Panc1 (cell line): ENCODE data around the gene NRP2. TPM values are rescaled to one million over a fixed set of nuclear protein-coding genes. Genes with fewer than 3 reads are reported as not detected.

Experiments
- ATAC-seq: fragments of 200-7000 bp; cut with Tn5 transposase; 2 replicates; pipeline ENCODE4 v1.9.1; 2020; ENCODE audit warnings: mild to moderate bottlenecking, moderate library complexity
- BruUV-seq: library from RNA; stranded (reverse); fragments of 400-500 nt; replicated peaks from 2 replicates; lab custom pipeline; 2021; lab: Mats Ljungman, UMichigan
- CTCF ChIA-PET: fragments of 300-600 bp; sonication (Branson Sonifier 250); formaldehyde crosslinking; loops from one replicate; lab custom pipeline; 2022; ENCODE audit warnings: antibody characterized with exemption; lab: Charles Lee
- POLR2A ChIA-PET: fragments of 300-600 bp; sonication (Branson Sonifier 250); formaldehyde crosslinking; loops from one replicate; lab custom pipeline; 2022; ENCODE audit warnings: antibody characterized with exemption; lab: Charles Lee
- DNase-seq: peaks from one replicate; pipeline ENCODE4 v3.0.0-alpha.2; 2010; ENCODE audit warnings: low read depth, low spot score
- H3K27ac ChIP-seq: 2 replicates; pipeline ENCODE4 v1.5.1; 2011; ENCODE audit warnings: mild to moderate bottlenecking, low read length, inconsistent platforms
- H3K27me3 ChIP-seq: fragments of 200-500 bp; sonication (Bioruptor generic); 2 replicates; pipeline ENCODE4 v1.6.0; 2014; ENCODE audit warnings: low read length, inconsistent platforms; ENCODE audit not compliant: control insufficient read depth, insufficient read depth
- H3K36me3 ChIP-seq: fragments of 200-500 bp; sonication (Bioruptor generic); 2 replicates; pipeline ENCODE4 v1.5.1; 2014; ENCODE audit warnings: inconsistent platforms, mild to moderate bottlenecking, low read length, moderate library complexity; ENCODE audit not compliant: control insufficient read depth, insufficient read depth
- H3K4me1 ChIP-seq: 2 replicates; pipeline ENCODE4 v1.5.1; 2011; ENCODE audit warnings: inconsistent platforms, mild to moderate bottlenecking, low read length, moderate library complexity; ENCODE audit not compliant: control insufficient read depth, insufficient read depth
- H3K4me3 ChIP-seq, 2 experiments: 2 replicates each; pipeline ENCODE4 v1.5.1; 2011 to 2012; ENCODE audit warnings: low read depth in 2 of 2, low read length in 2 of 2, mild to moderate bottlenecking in 2 of 2, inconsistent platforms in 1 of 2, moderate library complexity in 1 of 2
- H3K9me3 ChIP-seq: fragments of 200-500 bp; sonication (Bioruptor generic); 2 replicates; pipeline ENCODE4 v1.5.1; 2014; ENCODE audit warnings: low read depth, mild to moderate bottlenecking, inconsistent platforms, low read length, moderate library complexity; ENCODE audit not compliant: control insufficient read depth, insufficient read depth
- CTCF ChIP-seq: fragments of 450-650 bp; IDR thresholded peaks from 2 replicates; pipeline ENCODE4 v1.5.1; 2017; ENCODE audit warnings: mild to moderate bottlenecking
- POLR2AphosphoS5 ChIP-seq: IDR thresholded peaks from 2 replicates; pipeline ENCODE4 v1.6.1; 2012; ENCODE audit warnings: mild to moderate bottlenecking, low read depth, low read length, moderate library complexity
- REST ChIP-seq, 2 experiments: IDR thresholded peaks; 2 replicates each; pipeline ENCODE4 v1.6.1; 2011 to 2012; ENCODE audit warnings: low read depth in 2 of 2, control low read depth in 1 of 2, low read length in 1 of 2, mild to moderate bottlenecking in 1 of 2, moderate library complexity in 1 of 2; ENCODE audit not compliant: insufficient read depth in 1 of 2
- SIN3A ChIP-seq: IDR thresholded peaks from 2 replicates; pipeline ENCODE4 v1.6.1; 2012; ENCODE audit warnings: low read depth, mild to moderate bottlenecking, low read length, moderate library complexity, borderline replicate concordance; ENCODE audit not compliant: insufficient read depth
- TCF7L2 ChIP-seq: IDR thresholded peaks from 2 replicates; pipeline ENCODE4 v1.6.1; 2011; ENCODE audit warnings: mild to moderate bottlenecking, low read depth, low read length, inconsistent platforms
- in situ Hi-C: cut with HindIII; loops from 2 replicates; pipeline ENCODE4 v1.10.0; 2016; ENCODE audit warnings: low sequenced_read_pairs, low pct_unique_long_range_greater_than_20kb
- intact Hi-C: fragments of 100-400 bp; cut with micrococcal nuclease; formaldehyde crosslinking; loops from one replicate; pipeline ENCODE4 v1.10.0; 2022; ENCODE audit not compliant: unreplicated experiment
- total RNA-seq: library from RNA; stranded (reverse); gene quantifications from one replicate; pipeline ENCODE4 v1.2.1, GENCODE V29; 2021; ENCODE audit not compliant: unreplicated experiment

NRP2 gene
- total RNA-seq, 1 experiment from 2014 or later = 6.7 TPM

DNA sequence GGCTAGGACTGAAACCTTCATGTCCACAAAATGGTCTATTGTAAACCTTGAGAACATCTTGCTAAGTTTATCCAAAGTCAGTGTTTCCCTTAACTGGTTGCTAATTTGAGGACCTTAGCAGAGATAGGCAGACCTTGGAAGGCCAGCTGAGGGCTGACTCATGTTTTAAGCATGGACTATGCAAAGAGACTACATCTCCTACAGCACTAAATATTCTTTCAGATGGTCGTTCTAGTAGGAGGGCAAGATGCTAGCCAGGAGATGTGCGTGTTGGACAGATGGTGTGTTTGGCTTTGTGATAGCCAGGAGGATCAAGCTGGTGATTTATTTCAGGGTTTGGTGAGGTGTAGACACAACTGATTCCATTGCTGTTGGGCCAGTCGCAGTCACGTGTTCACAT, 75.8 kb downstream of the NRP2 start:
- no peak overlapping the region for H3K27ac ChIP-seq
- POLR2A ChIA-PET = no interaction called here

DNA sequence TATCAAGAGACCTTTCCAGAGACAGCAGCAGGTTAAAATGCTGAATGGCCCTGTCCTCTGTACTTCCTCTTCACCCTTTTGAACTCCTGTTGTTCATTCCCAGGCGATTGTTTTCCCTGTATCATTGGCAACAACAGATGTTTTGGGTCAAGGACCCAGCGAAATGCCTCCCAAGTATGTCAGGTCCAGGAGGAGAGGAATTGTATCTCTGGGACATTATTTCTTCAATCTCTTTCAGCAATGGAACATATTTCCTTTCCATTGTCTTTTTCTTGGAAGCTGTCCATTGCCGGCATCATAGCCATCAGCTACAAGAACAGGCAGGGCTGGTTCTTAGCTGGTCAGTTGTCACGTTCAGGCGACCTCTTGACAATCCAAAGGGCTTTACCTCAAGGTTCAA, 76.2 kb downstream of the NRP2 start:
- Histone ChIP-seq H3K36me3 (no peaks in the 10 kb centered on the region), H3K27me3 (0 out of 2 replicates have a peak, but pooled peaks cover 2% of the 10 kb centered on the region), H3K4me1 (no peaks in the 10 kb centered on the region), H3K4me3 (no peak overlapping the region), H3K9me3 (no peaks in the 10 kb centered on the region), H3K27ac (no peak overlapping the region)
- intact Hi-C loops = no loop called here
- BruUV-seq = no TSS peak
- no peak for ATAC-seq
- no peak for DNase-seq
- CTCF ChIA-PET = no interaction called here
- POLR2A ChIA-PET = no interaction called here
- TF ChIP-seq TCF7L2 = no peak
- TF ChIP-seq SIN3A = no peak
- no peak for TF ChIP-seq CTCF
- no peak for TF ChIP-seq REST (IDR thresholded peaks at IDR 0.05; ENCODE audit: insufficient read depth in 1 of 2, low read depth in 2 of 2, low read length in 1 of 2)
- no peak for TF ChIP-seq POLR2AphosphoS5
- in situ Hi-C loops = no loop called here

More for the DNA sequence above, 75.8 kb downstream of the NRP2 start:
- TF ChIP-seq POLR2AphosphoS5 (no peak), TCF7L2 (no peak), SIN3A (no peak), REST (IDR thresholded peaks at IDR 0.05; ENCODE audit: insufficient read depth in 1 of 2, low read depth in 2 of 2, low read length in 1 of 2) (no peak)
- CTCF ChIA-PET = no interaction called here
- intact Hi-C loops (no loop called here), in situ Hi-C loops (no loop called here)
- ATAC-seq (no peak), DNase-seq (no peak)
- Histone ChIP-seq H3K36me3 (no peaks in the 10 kb centered on the region), H3K9me3 (no peaks in the 10 kb centered on the region), H3K27me3 (no peaks in the 10 kb centered on the region), H3K4me1 (no peaks in the 10 kb centered on the region), H3K4me3 (no peak overlapping the region)
- BruUV-seq = no TSS peak
